GM19239 (cell line): Measurements from ENCODE around the gene PSG2.
"Not testable (repeated sequence)": the region's sequence is repeated elsewhere in the genome, so short reads cannot be mapped to it uniquely, and the experiment has no call there.

Source experiments
- DNase-seq: peaks from one replicate; pipeline ENCODE4 v3.0.0; 2011; ENCODE audit warnings: low spot score; ENCODE audit not compliant: insufficient read length
- FAIRE-seq: peaks from 2 replicates; lab custom pipeline; 2011; peaks lifted over from hg19 to GRCh38; lab: Jason Lieb, UNC

The PSG2 gene

GRCh38 chr19:43082601-43083000 is at the start of gene PSG2:
Gene PSG2 (minus strand): TSS chr19:43082701. CDS start chr19:43082569, 132 bp downstream.
- not testable (repeated sequence) for FAIRE-seq, DNase-seq

GRCh38 chr19:43131281-43131842 is 48.9 kb upstream of the PSG2 start:
- not testable (repeated sequence) for DNase-seq, FAIRE-seq

DNA sequence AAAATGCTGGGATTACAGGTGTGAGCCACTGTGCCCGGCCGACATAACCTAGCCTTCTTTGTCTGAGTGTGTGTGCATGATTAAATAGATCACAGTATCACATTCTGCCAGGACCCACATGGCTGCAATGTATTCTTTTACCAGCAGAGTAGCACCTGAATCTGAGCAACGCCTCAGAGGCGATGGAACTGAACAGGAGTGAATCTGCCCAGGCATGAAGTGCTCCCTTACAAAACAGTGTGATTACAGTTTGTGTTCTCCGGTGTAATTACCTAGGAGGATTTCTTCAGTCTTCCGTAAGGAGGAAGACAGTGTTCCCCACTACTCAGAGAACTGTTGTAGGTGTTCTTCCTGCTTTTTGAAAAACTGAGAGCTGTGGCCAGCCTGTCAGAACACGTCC is 46.7 kb upstream of the PSG2 start:
- FAIRE-seq, DNase-seq: not testable (repeated sequence)

- DNase-seq, FAIRE-seq: not testable (repeated sequence)
Observed at GRCh38 chr19:43127336-43127735, 44.8 kb upstream of the PSG2 start.

DNA sequence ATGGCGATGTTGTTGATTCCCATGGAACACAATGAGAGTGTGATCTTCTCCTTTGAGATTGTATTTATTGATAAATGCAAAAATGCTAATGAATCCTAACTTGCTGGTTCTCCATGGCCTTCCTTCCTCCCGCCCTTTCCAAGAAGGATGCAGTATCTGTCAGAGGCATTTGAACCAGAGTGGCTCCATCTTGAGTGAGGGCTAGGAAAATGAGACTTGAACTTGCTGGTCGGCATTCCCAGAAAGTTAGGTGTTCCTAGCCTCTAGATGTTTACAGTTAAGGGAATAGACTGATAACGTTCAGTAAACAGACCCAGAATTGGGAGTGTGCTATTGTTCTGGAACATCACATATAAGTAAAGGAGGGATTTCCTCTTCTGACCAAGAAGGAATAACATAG is 44.2 kb upstream of the PSG2 start:
- DNase-seq (no peak), FAIRE-seq (no peak)

- FAIRE-seq = no peak
- DNase-seq = no peak
Observed at GRCh38 chr19:43124360-43124759, 41.9 kb upstream of the PSG2 start.

DNA sequence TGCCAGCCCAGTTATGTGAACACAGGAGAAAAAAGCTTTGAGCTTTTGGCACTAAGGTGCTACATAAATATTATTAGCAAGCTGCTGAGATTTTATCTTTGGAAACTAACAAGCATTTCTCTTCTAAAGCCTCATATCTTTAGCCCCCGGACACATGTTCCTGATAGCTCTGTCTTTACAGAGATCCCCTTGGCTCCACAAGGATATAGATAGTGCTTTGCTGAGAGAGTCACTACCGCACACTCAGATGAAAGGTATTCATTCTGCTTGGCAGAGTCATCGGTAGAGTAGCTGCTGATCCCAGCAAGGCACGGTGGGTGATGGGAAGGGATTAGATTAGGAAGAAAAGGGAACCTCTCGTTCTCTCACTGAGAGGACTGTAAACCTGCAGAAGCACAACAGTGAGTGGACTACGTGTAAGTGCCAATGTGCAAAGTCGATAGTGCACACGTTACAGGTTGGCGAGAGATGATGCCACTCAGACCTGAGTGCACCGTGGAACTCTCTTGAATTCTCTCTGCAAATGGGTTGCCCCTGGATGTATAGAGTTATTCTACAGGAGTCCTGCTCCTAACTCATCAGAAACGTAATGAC is 38.0 kb upstream of the PSG2 start:
- FAIRE-seq, DNase-seq: not testable (repeated sequence)

GRCh38 chr19:43119526-43119925 is 37.0 kb upstream of the PSG2 start:
- DNase-seq, FAIRE-seq: not testable (repeated sequence)

DNA sequence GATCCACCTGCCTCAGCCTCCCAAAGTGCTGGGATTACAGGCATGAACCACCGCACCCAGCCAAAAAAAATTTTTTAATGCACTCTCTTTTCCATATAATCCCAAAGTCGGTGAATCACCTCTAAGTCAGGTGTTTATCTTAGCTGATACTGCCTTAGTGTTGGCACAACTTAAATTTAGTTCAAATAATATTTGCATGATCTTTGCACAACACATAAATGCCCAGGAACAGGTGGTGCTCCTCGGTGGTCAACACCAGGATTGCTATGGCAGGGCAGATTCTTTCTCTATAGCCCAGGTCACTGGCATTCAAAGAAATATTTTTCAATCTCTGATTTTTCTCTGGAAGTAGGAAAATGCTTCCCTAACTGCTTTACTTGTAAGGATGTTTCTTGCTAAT is 33.9 kb upstream of the PSG2 start:
- DNase-seq, FAIRE-seq: not testable (repeated sequence)

GRCh38 chr19:43115548-43115947 is 33.0 kb upstream of the PSG2 start:
- not testable (repeated sequence) for FAIRE-seq

GRCh38 chr19:43115064-43115463 is 32.6 kb upstream of the PSG2 start:
- FAIRE-seq, DNase-seq: not testable (repeated sequence)

More at GRCh38 chr19:43115548-43115947, 33.0 kb upstream of the PSG2 start:
- DNase-seq = not testable (repeated sequence)

- FAIRE-seq, DNase-seq: not testable (repeated sequence)
Observed at GRCh38 chr19:43114626-43115025, 32.1 kb upstream of the PSG2 start.

- not testable (repeated sequence) for FAIRE-seq, DNase-seq
Observed at GRCh38 chr19:43107401-43107800, 24.9 kb upstream of the PSG2 start.

DNA sequence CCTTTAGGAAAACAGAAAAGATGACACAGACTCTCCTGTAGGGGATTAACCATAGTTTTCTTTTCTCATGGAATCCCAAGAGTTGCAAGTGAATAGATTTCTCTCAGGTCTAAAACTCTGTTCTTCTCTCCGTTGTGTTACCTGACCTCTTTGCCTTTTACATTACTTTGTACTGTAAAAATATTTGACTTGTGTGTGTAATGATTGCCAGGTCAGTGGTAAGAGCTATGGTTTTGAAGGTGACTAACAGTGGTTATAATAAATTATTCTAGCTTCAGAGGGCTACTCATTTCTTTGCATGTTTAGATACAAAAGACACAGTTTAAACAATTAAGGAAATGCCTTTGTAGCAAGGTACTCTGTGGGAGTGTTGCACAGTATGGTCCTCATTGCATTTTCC is 23.0 kb upstream of the PSG2 start:
- FAIRE-seq = no peak
- DNase-seq = no peak

- not testable (repeated sequence) for FAIRE-seq, DNase-seq
Observed at GRCh38 chr19:43104215-43104850, 21.8 kb upstream of the PSG2 start.

DNA sequence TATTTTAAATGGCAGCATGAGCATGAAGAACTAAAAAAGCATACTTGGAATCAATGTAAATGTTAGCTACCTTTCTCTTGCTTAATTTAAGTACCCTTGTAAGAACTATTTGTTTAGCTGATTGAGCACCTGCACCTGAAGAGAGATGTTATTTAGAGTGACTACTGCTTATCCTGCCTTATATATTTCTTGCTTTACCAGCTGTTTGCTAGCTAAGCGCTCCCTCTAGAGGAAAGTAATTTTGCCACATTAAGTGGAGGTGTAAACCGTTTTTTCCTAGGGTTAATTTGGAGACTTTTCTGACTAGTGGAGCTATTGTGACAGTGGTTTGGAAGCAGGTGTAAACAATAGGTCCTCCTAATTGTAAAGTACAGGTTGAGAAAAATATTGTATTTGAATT is 19.4 kb upstream of the PSG2 start:
- DNase-seq (no peak), FAIRE-seq (no peak)

GRCh38 chr19:43098416-43098815 is 15.9 kb upstream of the PSG2 start:
- not testable (repeated sequence) for FAIRE-seq, DNase-seq

GRCh38 chr19:43087702-43088340 is 5.3 kb upstream of the PSG2 start:
- not testable (repeated sequence) for DNase-seq, FAIRE-seq

- DNase-seq, FAIRE-seq: not testable (repeated sequence)
Observed at GRCh38 chr19:43085796-43086530, 3.5 kb upstream of the PSG2 start.
